Natural killer cell (primary cell): ENCODE measurements around the gene RNU2-63P. TPM values are rescaled to one million over a fixed set of nuclear protein-coding genes. Genes with fewer than 3 reads are reported as not detected.

Experiments used
- ATAC-seq, 3 donors: fragments of 150-1000 bp in 2 of 3; fragments of 200-7000 bp in 1 of 3; cut with Tn5 transposase; 1 replicate in 1 of 3; 2 replicates in 2 of 3; pipeline ENCODE4 v1.10.0; 2021; ENCODE audit warnings: mild to moderate bottlenecking in 2 of 3, moderate library complexity in 2 of 3
- DNase-seq, 2 donors: peaks; one replicate each; pipeline versions ENCODE4 v3.0.0 to v3.0.0-alpha.2; 2013 to 2021; ENCODE audit warnings: mixed read lengths in 1 of 2
- H3K27ac ChIP-seq: one replicate; pipeline ENCODE4 v1.5.1; 2013; ENCODE audit warnings: mild to moderate bottlenecking, low read length
- H3K27me3 ChIP-seq: one replicate; pipeline ENCODE4 v1.6.1; 2013; ENCODE audit warnings: low read length; ENCODE audit not compliant: control insufficient read depth, insufficient read depth
- H3K36me3 ChIP-seq: one replicate; pipeline ENCODE4 v1.6.1; 2013; ENCODE audit warnings: low read length; ENCODE audit not compliant: control insufficient read depth, insufficient read depth
- H3K4me1 ChIP-seq: one replicate; pipeline ENCODE4 v1.6.1; 2013; ENCODE audit warnings: low read length; ENCODE audit not compliant: control insufficient read depth, insufficient read depth
- H3K4me3 ChIP-seq: one replicate; pipeline ENCODE4 v1.5.1; 2013; ENCODE audit warnings: low read length
- H3K9me3 ChIP-seq: one replicate; pipeline ENCODE4 v1.6.1; 2013; ENCODE audit warnings: low read length; ENCODE audit not compliant: control insufficient read depth, insufficient read depth
- H3K27ac Mint-ChIP-seq, 2 donors: one replicate each; pipeline ENCODE4 v1.8.0; 2022; ENCODE audit warnings: mild to moderate bottlenecking in 2 of 2, mixed read lengths in 2 of 2, moderate library complexity in 1 of 2
- H3K27me3 Mint-ChIP-seq, 2 donors: one replicate each; pipeline ENCODE4 v1.8.0; 2022; ENCODE audit warnings: low read depth in 2 of 2, mixed read lengths in 2 of 2
- H3K36me3 Mint-ChIP-seq: one replicate; pipeline ENCODE4 v1.8.0; 2022; ENCODE audit warnings: mixed read lengths
- H3K4me1 Mint-ChIP-seq, 2 donors: one replicate each; pipeline ENCODE4 v1.8.0; 2022; ENCODE audit warnings: mixed read lengths in 2 of 2
- H3K4me3 Mint-ChIP-seq: one replicate; pipeline ENCODE4 v1.8.0; 2022; ENCODE audit warnings: mild to moderate bottlenecking, moderate library complexity, mixed read lengths
- H3K9me3 Mint-ChIP-seq, 2 donors: one replicate each; pipeline ENCODE4 v1.8.0; 2022; ENCODE audit warnings: mixed read lengths in 2 of 2
- WGBS: methylation state at CpG from one replicate; pipeline ENCODE4 v1.1.7; 2013; ENCODE audit warnings: missing lambda C conversion rate; ENCODE audit not compliant: insufficient coverage; 5-methylcytosine and 5-hydroxymethylcytosine counted together
- intact Hi-C: fragments of 100-400 bp; cut with micrococcal nuclease; formaldehyde crosslinking; loops from one replicate; pipeline ENCODE4 v1.14.2; 2022
- total RNA-seq, 4 donors: library from RNA; stranded (reverse); fragments of 120-200 nt in 1 of 4; gene quantifications; one replicate each; pipeline versions ENCODE4 v1.2.3 to v1.2.4, GENCODE V29; 2013 to 2022
- TF ChIP-seq, protein P1 (sequence below): fragments of 200-600 bp; IDR thresholded peaks from one replicate; pipeline ENCODE4 v1.8.0; 2022; ENCODE audit warnings: antibody characterized with exemption

RNU2-63P gene
- total RNA-seq, 3 donors from 2014 or later (not counting 1 experiment from before 2014, with no cell fraction given) = 46.9 to 117 (median 48.3) TPM

DNA sequence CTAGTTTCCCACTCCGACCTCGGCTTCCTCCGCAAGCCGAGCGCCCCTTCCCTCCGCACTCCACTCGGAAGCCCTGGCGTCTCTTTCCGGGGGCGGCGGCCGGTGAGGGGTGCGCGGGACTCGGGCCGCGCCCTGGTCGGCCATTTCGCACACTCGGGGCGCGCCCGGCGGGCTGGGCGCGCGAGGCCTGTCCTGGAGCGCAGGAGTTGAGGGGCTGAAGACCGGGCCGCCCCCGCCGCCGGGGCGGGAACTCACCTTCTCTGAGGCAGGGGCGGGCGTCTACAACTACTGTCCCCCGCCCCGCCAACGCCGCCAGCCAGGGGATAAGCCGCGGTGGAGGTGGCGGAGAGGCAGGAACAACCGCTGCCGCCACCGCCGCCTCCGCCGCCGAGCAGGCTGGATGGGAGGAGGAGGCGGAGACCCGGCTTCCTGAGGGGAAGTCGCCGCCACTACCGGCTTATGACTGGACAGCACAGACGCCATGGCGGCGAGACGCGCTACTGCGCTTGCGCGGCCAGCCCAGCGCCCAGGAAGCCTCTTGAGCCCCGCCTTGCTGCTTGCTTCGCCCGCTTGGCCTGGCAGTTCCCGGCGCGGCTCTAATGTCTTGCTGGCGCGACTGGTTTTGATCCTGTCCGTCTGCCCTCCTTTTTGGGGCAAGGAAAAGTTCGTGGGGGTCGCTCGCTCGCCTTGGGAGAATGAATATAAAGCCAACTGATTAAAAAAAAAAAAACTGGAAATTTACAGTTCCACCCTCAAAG is 39.2 kb upstream of the RNU2-63P start, which contains the start of gene KRCC1:
KRCC1 (minus strand) TSS at position 413 of the 758 bp plus-strand sequence. CDS start 27,220 bp downstream, outside the sequence.
- no peaks in the 10 kb centered on the region for H3K27me3 Mint-ChIP-seq
- H3K4me1 Mint-ChIP-seq = peaks cover 41 to 42% of the 10 kb centered on the region in 2 donors
- peak within 1 kb of the TSS; percentile 94 for H3K4me3 Mint-ChIP-seq
- H3K36me3 Mint-ChIP-seq = no peaks in the 10 kb centered on the region
- H3K9me3 Mint-ChIP-seq = no peaks in the 10 kb centered on the region
- Histone ChIP-seq H3K27ac (peak within 1 kb of the TSS; percentile 87), H3K36me3 (no peaks in the 10 kb centered on the region), H3K9me3 (no peaks in the 10 kb centered on the region), H3K27me3 (no peaks in the 10 kb centered on the region), H3K4me3 (peak within 1 kb of the TSS; percentile 65), H3K4me1 (peaks cover 16% of the 10 kb centered on the region)
- H3K27ac Mint-ChIP-seq = peak within 1 kb of the TSS; percentile 90 to 99
- intact Hi-C loops = loop anchor here (1.0 to 2.0 kb wide), 2 partner anchors 39 to 1615 kb away; partner anchors contain the start of genes KDM3A and RNU2-63P
- under 1% methylated on average over 76 of the region's 77 CpGs for WGBS
- TF ChIP-seq, protein P1, sequence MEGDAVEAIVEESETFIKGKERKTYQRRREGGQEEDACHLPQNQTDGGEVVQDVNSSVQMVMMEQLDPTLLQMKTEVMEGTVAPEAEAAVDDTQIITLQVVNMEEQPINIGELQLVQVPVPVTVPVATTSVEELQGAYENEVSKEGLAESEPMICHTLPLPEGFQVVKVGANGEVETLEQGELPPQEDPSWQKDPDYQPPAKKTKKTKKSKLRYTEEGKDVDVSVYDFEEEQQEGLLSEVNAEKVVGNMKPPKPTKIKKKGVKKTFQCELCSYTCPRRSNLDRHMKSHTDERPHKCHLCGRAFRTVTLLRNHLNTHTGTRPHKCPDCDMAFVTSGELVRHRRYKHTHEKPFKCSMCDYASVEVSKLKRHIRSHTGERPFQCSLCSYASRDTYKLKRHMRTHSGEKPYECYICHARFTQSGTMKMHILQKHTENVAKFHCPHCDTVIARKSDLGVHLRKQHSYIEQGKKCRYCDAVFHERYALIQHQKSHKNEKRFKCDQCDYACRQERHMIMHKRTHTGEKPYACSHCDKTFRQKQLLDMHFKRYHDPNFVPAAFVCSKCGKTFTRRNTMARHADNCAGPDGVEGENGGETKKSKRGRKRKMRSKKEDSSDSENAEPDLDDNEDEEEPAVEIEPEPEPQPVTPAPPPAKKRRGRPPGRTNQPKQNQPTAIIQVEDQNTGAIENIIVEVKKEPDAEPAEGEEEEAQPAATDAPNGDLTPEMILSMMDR = no peak
- DNase-seq = peak; percentile 91 to 98
- ATAC-seq = peak; percentile 93 to 97 (median 94)

- Mint-ChIP-seq H3K4me3 (peak overlapping the region; percentile 94), H3K27me3 (no peaks in the 10 kb centered on the region), H3K36me3 (no peaks in the 10 kb centered on the region), H3K27ac (peak overlapping the region; percentile 90 to 99), H3K9me3 (no peaks in the 10 kb centered on the region), H3K4me1 (peaks cover 41 to 47% of the 10 kb centered on the region in 2 donors)
- Histone ChIP-seq H3K4me3 (peak overlapping the region; percentile 65), H3K36me3 (no peaks in the 10 kb centered on the region), H3K9me3 (no peaks in the 10 kb centered on the region), H3K27ac (peak overlapping the region; percentile 87), H3K27me3 (no peaks in the 10 kb centered on the region), H3K4me1 (peaks cover 16% of the 10 kb centered on the region)
- ATAC-seq (no peak), DNase-seq (peak in 1 of 2 donors; percentile 41)
- TF ChIP-seq, protein P1 = no peak
- 27% methylated on average over 25 of the region's 25 CpGs for WGBS
- intact Hi-C loops = loop anchor here (1.0 to 2.0 kb wide), 2 partner anchors 39 to 1614 kb away; partner anchors contain the start of genes KDM3A and RNU2-63P
Measured at GRCh38 chr2:88054782-88055370, 38.5 kb upstream of the RNU2-63P start.

- DNase-seq (peak in 1 of 2 donors; percentile 19), ATAC-seq (no peak)
- intact Hi-C loops = loop anchor here (2.0 kb wide), 1 partner anchor 1613 kb away; the partner anchor contains the start of gene KDM3A
- TF ChIP-seq, protein P1 = no peak
- WGBS = 63% methylated on average over 9 of the region's 10 CpGs
- H3K9me3 ChIP-seq = no peaks in the 10 kb centered on the region
- no peaks in the 10 kb centered on the region for H3K27me3 ChIP-seq
- H3K27ac ChIP-seq = peak overlapping the region; percentile 87
- Mint-ChIP-seq H3K4me1 (peaks cover 41 to 49% of the 10 kb centered on the region in 2 donors), H3K9me3 (no peaks in the 10 kb centered on the region), H3K36me3 (no peaks in the 10 kb centered on the region), H3K4me3 (peak overlapping the region; percentile 94), H3K27me3 (no peaks in the 10 kb centered on the region), H3K27ac (peak overlapping the region; percentile 90 to 99)
- H3K4me1 ChIP-seq = peaks cover 16% of the 10 kb centered on the region
- peaks cover 1% of the 10 kb centered on the region for H3K36me3 ChIP-seq
- H3K4me3 ChIP-seq = peak overlapping the region; percentile 65
Measured at GRCh38 chr2:88053934-88054781, 37.8 kb upstream of the RNU2-63P start.
